ENCODE data around the gene TBCA. TPM values are rescaled to one million over a fixed set of nuclear protein-coding genes. Genes with fewer than 3 reads are reported as not detected.

TBCA gene
- total RNA-seq, 4 donors from 2014 or later: 137 to 172 (median 153) TPM

- 11 to 12% methylated on average over 26 to 27 of the region's 28 CpGs for WGBS, 2 donors (ENCODE audit: low coverage in 1 of 2)
- no peak for ATAC-seq
- Histone ChIP-seq H3K4me3 (no peak overlapping the region), H3K4me1 (peaks cover 0 to 55% (median 14%) of the 10 kb centered on the region in 3 donors), H3K27me3 (peaks cover 93% of the 10 kb centered on the region), H3K9me3 (no peaks in the 10 kb centered on the region), H3K36me3 (no peaks in the 10 kb centered on the region), H3K27ac (no peak overlapping the region)
- no peak for TF ChIP-seq POLR2AphosphoS5 (IDR thresholded peaks at IDR 0.05)
- TF ChIP-seq POLR2A (IDR thresholded peaks at IDR 0.05): no peak
- no peak for TF ChIP-seq EP300 (IDR thresholded peaks at IDR 0.05)
- TF ChIP-seq CTCF (IDR thresholded peaks at IDR 0.05): no peak
Measured at GRCh38 chr5:77643654-77644370, 132.3 kb downstream of the TBCA start.

GRCh38 chr5:77642738-77643653, 133.1 kb downstream of the TBCA start:
- no peak overlapping the region for H3K4me3 ChIP-seq
- 13 to 16% methylated on average over 10 to 13 of the region's 21 CpGs for WGBS, 2 donors (ENCODE audit: low coverage in 1 of 2)

GRCh38 chr5:77641963-77642737, 134.0 kb downstream of the TBCA start:
- WGBS, 2 donors (ENCODE audit: low coverage in 1 of 2): 19 to 24% methylated on average over 9 to 14 of the region's 19 CpGs
- Histone ChIP-seq H3K4me1 (peaks cover 0 to 70% (median 18%) of the 10 kb centered on the region in 3 donors), H3K27me3 (peaks cover 94% of the 10 kb centered on the region), H3K36me3 (no peaks in the 10 kb centered on the region), H3K9me3 (no peaks in the 10 kb centered on the region), H3K4me3 (no peak overlapping the region), H3K27ac (no peak overlapping the region)
- no peak for ATAC-seq
- TF ChIP-seq EP300 (IDR thresholded peaks at IDR 0.05) (no peak), CTCF (IDR thresholded peaks at IDR 0.05) (no peak)

More at GRCh38 chr5:77642738-77643653, 133.1 kb downstream of the TBCA start:
- Histone ChIP-seq H3K27ac (no peak overlapping the region), H3K9me3 (no peaks in the 10 kb centered on the region), H3K27me3 (peaks cover 93% of the 10 kb centered on the region), H3K36me3 (no peaks in the 10 kb centered on the region), H3K4me1 (peaks cover 0 to 62% (median 14%) of the 10 kb centered on the region in 3 donors)
- TF ChIP-seq CTCF (IDR thresholded peaks at IDR 0.05): no peak
- TF ChIP-seq EP300 (IDR thresholded peaks at IDR 0.05): no peak
- no peak for TF ChIP-seq POLR2AphosphoS5 (IDR thresholded peaks at IDR 0.05)
- no peak for TF ChIP-seq POLR2A (IDR thresholded peaks at IDR 0.05)
- no peak for ATAC-seq

GRCh38 chr5:77641397-77641943, 134.7 kb downstream of the TBCA start:
- peaks cover 100% of the 10 kb centered on the region for H3K27me3 ChIP-seq
- H3K36me3 ChIP-seq: no peaks in the 10 kb centered on the region
- no peak overlapping the region for H3K27ac ChIP-seq
- no peaks in the 10 kb centered on the region for H3K9me3 ChIP-seq
- H3K4me1 ChIP-seq: peaks cover 0 to 76% (median 25%) of the 10 kb centered on the region in 3 donors
- H3K4me3 ChIP-seq: no peak overlapping the region
- 8 to 11% methylated on average over 16 to 20 of the region's 23 CpGs for WGBS, 2 donors (ENCODE audit: low coverage in 1 of 2)
- no peak for ATAC-seq
- TF ChIP-seq EP300 (IDR thresholded peaks at IDR 0.05): no peak
- TF ChIP-seq POLR2A (IDR thresholded peaks at IDR 0.05): no peak
- no peak for TF ChIP-seq POLR2AphosphoS5 (IDR thresholded peaks at IDR 0.05)
- TF ChIP-seq CTCF (IDR thresholded peaks at IDR 0.05): no peak

Other genes starting within 250 kb of the TBCA start
- under 1 TPM in 1 of 4 donors, not detected in 3; 0.50 TPM for gene OTP, start 137.6 kb downstream of the TBCA start, total RNA-seq